Stimulated activated CD4-positive, alpha-beta T cell treated with anti-CD3 and anti-CD28 coated beads, Interleukin-12 subunit alpha, Interleukin-12 subunit beta, amount 100 ng/mL, for 48 hours (primary cell): ENCODE measurements around the gene APP.

ENCODE experiments used
- DNase-seq, 3 donors: peaks; one replicate each; pipeline ENCODE4 v3.0.0-alpha.2; 2020; ENCODE audit warnings: low read depth in 2 of 3, low spot score in 1 of 3

APP gene

GRCh38 chr21:25838809-25839208, 331.8 kb downstream of the APP start:
- DNase-seq: no peak

- no peak for DNase-seq
Measured at GRCh38 chr21:25837533-25838265, 332.9 kb downstream of the APP start.

GRCh38 chr21:25836396-25836795, 334.2 kb downstream of the APP start:
- DNase-seq: no peak

- DNase-seq: no peak
Measured at GRCh38 chr21:25834381-25834780, 336.2 kb downstream of the APP start.

- no peak for DNase-seq
Measured at GRCh38 chr21:25831300-25831960, 339.1 kb downstream of the APP start.
